Smooth muscle cell (in vitro differentiated cells): ENCODE measurements around the gene KLF12. TPM values are rescaled to one million over a fixed set of nuclear protein-coding genes. Genes with fewer than 3 reads are reported as not detected.

ENCODE experiments used
- DNase-seq: peaks from one replicate; lab custom pipeline; 2025; ENCODE audit not compliant: unreplicated experiment; lab: John Stamatoyannopoulos, UW
- H2AFZ ChIP-seq: fragments of 200-600 bp; sonication (generic); 2 replicates; pipeline ENCODE4 v1.6.0; 2016; ENCODE audit warnings: antibody characterized with exemption, low read depth, mild to moderate bottlenecking
- H3F3A ChIP-seq: fragments of 200-600 bp; sonication (generic); 2 replicates; pipeline ENCODE4 v1.6.0; 2017; ENCODE audit warnings: antibody characterized with exemption, low read depth
- H3K27ac ChIP-seq: fragments of 200-600 bp; sonication (generic); 2 replicates; pipeline ENCODE4 v1.5.1; 2016; ENCODE audit warnings: low read depth, mild to moderate bottlenecking
- H3K27me3 ChIP-seq: fragments of 200-600 bp; sonication (generic); 2 replicates; pipeline ENCODE4 v1.6.1; 2016; ENCODE audit warnings: low read depth, mild to moderate bottlenecking
- H3K36me3 ChIP-seq: fragments of 200-600 bp; sonication (generic); 2 replicates; pipeline ENCODE4 v1.5.1; 2016; ENCODE audit warnings: low read depth
- H3K4me1 ChIP-seq: fragments of 200-600 bp; sonication (generic); 2 replicates; pipeline ENCODE4 v1.5.1; 2016; ENCODE audit warnings: low read depth
- H3K4me2 ChIP-seq: fragments of 200-600 bp; sonication (generic); 2 replicates; pipeline ENCODE4 v1.6.0; 2016; ENCODE audit warnings: mild to moderate bottlenecking
- H3K4me3 ChIP-seq: fragments of 200-600 bp; sonication (generic); 2 replicates; pipeline ENCODE4 v1.5.1; 2016; ENCODE audit warnings: mild to moderate bottlenecking
- H3K79me2 ChIP-seq: fragments of 200-600 bp; sonication (generic); 2 replicates; pipeline ENCODE4 v1.6.0; 2016; ENCODE audit warnings: low read depth, mild to moderate bottlenecking
- H3K9ac ChIP-seq: fragments of 200-600 bp; sonication (generic); 2 replicates; pipeline ENCODE4 v1.6.0; 2016; ENCODE audit warnings: low read depth
- H3K9me3 ChIP-seq: fragments of 200-600 bp; sonication (generic); replicated peaks from 2 replicates; pipeline ENCODE4 v1.5.1; 2016; ENCODE audit warnings: low read depth
- H4K20me1 ChIP-seq: fragments of 200-600 bp; sonication (generic); 2 replicates; pipeline ENCODE4 v1.6.0; 2016; ENCODE audit warnings: low read depth
- WGBS: methylation state at CpG from one replicate; pipeline ENCODE4 v1.1.7; 2016; ENCODE audit warnings: low lambda C conversion rate; 5-methylcytosine and 5-hydroxymethylcytosine counted together
- polyA plus RNA-seq: library from polyadenylated mRNA; unstranded; fragments of >200 nt; fragmentation: Nextera tagmentation; extraction: Ambion mirVana; gene quantifications from 2 replicates; pipeline ENCODE4 v1.2.1, GENCODE V29; 2016
- total RNA-seq: library from RNA; depleted of rRNA; stranded (reverse); fragments of >200 nt; gene quantifications from 2 replicates; pipeline ENCODE4 v1.2.3, GENCODE V29; 2014
- TF ChIP-seq, protein P1 (sequence below): fragments of 200-600 bp; sonication (generic); IDR thresholded peaks from 2 replicates; pipeline ENCODE4 v1.5.1; 2017; ENCODE audit warnings: borderline replicate concordance, mild to moderate bottlenecking, antibody characterized with exemption; ENCODE audit not compliant: insufficient read depth, poor library complexity, severe bottlenecking

The KLF12 gene
- total and polyA plus RNA-seq, 2 experiments from 2014 or later: 1.3 to 14.6 TPM

GRCh38 chr13:74131227-74131626 is 3.0 kb downstream of the KLF12 start:
- H3K4me1 ChIP-seq: peaks cover 19% of the 10 kb centered on the region
- no peak for DNase-seq
- peaks cover 33% of the 10 kb centered on the region for H3K79me2 ChIP-seq
- peaks cover 4% of the 10 kb centered on the region for H3F3A ChIP-seq
- TF ChIP-seq, protein P1, sequence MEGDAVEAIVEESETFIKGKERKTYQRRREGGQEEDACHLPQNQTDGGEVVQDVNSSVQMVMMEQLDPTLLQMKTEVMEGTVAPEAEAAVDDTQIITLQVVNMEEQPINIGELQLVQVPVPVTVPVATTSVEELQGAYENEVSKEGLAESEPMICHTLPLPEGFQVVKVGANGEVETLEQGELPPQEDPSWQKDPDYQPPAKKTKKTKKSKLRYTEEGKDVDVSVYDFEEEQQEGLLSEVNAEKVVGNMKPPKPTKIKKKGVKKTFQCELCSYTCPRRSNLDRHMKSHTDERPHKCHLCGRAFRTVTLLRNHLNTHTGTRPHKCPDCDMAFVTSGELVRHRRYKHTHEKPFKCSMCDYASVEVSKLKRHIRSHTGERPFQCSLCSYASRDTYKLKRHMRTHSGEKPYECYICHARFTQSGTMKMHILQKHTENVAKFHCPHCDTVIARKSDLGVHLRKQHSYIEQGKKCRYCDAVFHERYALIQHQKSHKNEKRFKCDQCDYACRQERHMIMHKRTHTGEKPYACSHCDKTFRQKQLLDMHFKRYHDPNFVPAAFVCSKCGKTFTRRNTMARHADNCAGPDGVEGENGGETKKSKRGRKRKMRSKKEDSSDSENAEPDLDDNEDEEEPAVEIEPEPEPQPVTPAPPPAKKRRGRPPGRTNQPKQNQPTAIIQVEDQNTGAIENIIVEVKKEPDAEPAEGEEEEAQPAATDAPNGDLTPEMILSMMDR: no peak
- H3K4me3 ChIP-seq: no peak overlapping the region
- no peaks in the 10 kb centered on the region for H3K9me3 ChIP-seq
- H3K27me3 ChIP-seq: no peaks in the 10 kb centered on the region
- WGBS: 93% methylated on average over 3 of the region's 3 CpGs
- H3K4me2 ChIP-seq: peak overlapping the region; percentile 95
- peaks cover 11% of the 10 kb centered on the region for H4K20me1 ChIP-seq
- peak overlapping the region; percentile 14 for H3K27ac ChIP-seq
- H3K9ac ChIP-seq: no peak overlapping the region
- H3K36me3 ChIP-seq: no peaks in the 10 kb centered on the region
- no peak overlapping the region for H2AFZ ChIP-seq

- WGBS: 64% methylated on average over 5 of the region's 5 CpGs
- Histone ChIP-seq H3K4me2 (peak overlapping the region; percentile 5), H3K4me1 (peaks cover 17% of the 10 kb centered on the region), H3K27me3 (no peaks in the 10 kb centered on the region), H3K9ac (no peak overlapping the region), H3K9me3 (no peaks in the 10 kb centered on the region), H3K79me2 (peaks cover 39% of the 10 kb centered on the region), H3K36me3 (no peaks in the 10 kb centered on the region), H3F3A (peaks cover 3% of the 10 kb centered on the region), H3K27ac (no peak overlapping the region), H4K20me1 (peaks cover 11% of the 10 kb centered on the region), H3K4me3 (no peak overlapping the region), H2AFZ (no peak overlapping the region)
- no peak for DNase-seq
- TF ChIP-seq, protein P1: no peak
These were observed 4.6 kb downstream of the KLF12 start for GRCh38 chr13:74129500-74130191.

- H2AFZ ChIP-seq: no peak overlapping the region
These were observed 5.9 kb downstream of the KLF12 start for GRCh38 chr13:74128156-74128767.

More at GRCh38 chr13:74128156-74128767, 5.9 kb downstream of the KLF12 start:
- WGBS: 54% methylated on average over 6 of the region's 6 CpGs
- peaks cover 44% of the 10 kb centered on the region for H3K79me2 ChIP-seq
- no peak for DNase-seq
- H3K4me2 ChIP-seq: peak overlapping the region; percentile 28
- peaks cover 17% of the 10 kb centered on the region for H3K4me1 ChIP-seq
- peaks cover 1% of the 10 kb centered on the region for H3F3A ChIP-seq
- TF ChIP-seq, protein P1: no peak
- no peaks in the 10 kb centered on the region for H3K27me3 ChIP-seq
- peak overlapping the region; percentile 20 for H3K27ac ChIP-seq
- peaks cover 16% of the 10 kb centered on the region for H4K20me1 ChIP-seq
- H3K4me3 ChIP-seq: no peak overlapping the region
- H3K9ac ChIP-seq: no peak overlapping the region
- no peaks in the 10 kb centered on the region for H3K36me3 ChIP-seq
- no peaks in the 10 kb centered on the region for H3K9me3 ChIP-seq
